ENCODE results near the gene ZNF598.
"Not testable (repeated sequence)": the region's sequence is repeated elsewhere in the genome, so short reads cannot be mapped to it uniquely, and the experiment has no call there.

ZNF598 gene

DNA sequence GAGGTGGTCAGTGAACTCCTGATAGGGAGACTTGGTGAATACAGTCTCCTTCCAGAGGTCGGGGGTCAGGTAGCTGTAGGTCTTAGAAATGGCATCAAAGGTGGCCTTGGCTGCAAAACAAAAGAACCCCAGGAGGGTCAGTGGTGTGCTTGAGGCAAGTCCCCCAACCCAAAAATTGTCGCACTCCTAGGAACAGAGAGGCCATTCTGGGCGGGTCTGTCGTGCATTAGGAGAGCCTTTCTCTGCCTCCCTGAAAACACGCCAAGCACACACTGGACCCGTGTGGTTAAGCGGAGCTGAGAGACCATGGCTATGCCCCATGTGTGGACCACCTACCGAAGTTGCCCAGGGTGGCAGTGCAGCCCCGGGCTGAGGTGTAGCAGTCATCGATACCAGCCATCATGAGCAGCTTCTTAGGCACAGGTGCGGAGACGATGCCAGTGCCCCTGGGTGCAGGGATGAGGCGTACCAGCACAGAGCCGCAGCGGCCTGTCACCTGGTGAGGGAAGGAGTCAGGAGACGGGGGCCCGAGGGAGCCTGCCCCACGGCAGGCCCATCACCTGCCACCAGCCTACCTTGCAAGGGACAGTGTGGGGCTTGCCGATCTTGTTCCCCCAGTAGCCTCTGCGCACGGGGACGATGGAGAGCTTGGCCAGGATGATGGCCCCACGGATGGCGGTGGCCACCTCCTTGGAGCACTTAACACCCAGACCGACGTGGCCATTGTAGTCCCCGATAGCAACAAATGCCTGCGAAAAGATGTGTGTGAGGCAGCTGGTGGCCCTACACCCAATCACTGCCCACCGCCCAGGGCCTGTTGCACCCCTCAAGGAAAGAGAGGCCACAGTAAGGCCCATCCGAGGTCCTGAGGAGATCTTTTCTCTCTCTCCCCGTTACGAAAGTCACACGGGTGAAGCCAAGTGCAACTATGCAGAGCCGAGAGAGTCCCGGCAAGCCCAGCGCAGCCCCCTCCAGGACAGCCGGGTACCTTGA is 47.2 kb downstream of the ZNF598 start:
- in situ Hi-C loops (cut with HindIII; ENCODE audit: low sequenced_read_pairs) = not testable (repeated sequence)

DNA sequence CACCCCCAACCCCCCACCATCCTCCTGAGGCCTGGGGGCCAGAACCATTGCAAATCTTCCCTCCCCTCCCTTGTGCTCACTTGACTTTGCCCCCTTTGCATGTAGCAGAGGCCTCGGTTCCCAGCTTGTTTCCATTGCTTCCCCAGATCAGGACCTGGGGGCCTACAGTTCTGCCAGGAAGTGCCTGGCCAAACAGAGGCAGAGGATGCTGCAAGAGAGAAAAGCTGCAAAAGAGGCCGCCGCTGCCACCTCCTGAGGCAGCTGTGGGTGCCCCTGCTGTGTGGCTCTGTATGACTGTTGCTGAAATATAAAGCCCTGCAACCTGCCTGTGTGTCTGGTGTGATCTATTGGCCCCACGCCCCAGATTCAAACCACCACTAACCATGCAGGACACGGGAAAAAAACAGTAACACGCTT is 48.0 kb downstream of the ZNF598 start:
- in situ Hi-C loops (cut with HindIII; ENCODE audit: low sequenced_read_pairs) = no loop called here

DNA sequence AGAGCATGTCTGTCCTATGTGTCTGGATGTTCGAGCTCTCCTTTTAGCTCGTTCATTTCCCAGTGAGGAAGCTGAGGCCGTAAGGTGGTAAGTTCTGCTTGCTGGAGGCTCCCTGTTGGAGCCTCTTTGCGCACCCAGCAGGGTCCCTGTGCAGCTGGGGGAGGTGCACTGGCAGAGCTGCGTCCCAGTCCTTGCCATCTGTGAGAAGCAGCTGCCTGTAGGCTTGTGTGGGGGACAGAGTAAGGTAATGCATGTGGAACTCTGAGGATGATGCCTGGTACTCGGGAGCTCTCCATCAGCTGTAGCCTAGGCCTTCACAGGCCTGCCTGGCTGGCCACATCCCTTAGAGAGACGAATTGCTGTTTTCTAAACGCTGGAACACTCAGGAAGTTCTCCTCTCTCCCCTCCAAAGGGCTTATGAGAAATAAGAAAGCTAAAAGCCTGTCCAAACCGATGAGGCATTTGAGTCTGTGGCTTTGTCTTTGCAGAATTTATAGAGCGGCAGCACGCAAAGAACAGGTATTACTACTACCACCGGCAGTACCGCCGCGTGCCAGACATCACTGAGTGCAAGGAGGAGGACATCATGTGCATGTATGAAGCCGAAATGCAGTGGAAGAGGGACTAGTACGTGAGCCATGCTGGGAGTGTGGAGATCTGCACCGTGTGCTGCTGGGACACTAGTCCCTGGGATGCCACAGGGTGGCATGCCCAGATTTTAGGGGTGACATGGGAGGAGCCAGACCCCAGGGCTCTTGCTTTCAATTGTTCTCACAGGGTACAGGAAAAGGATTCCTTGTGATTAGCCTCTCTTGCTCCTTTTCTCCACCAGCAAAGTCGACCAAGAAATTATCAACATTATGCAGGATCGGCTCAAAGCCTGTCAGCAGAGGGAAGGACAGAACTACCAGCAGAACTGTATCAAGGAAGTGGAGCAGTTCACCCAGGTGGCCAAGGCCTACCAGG is 48.7 kb downstream of the ZNF598 start:
- in situ Hi-C loops (cut with HindIII; ENCODE audit: low sequenced_read_pairs) = no loop called here

DNA sequence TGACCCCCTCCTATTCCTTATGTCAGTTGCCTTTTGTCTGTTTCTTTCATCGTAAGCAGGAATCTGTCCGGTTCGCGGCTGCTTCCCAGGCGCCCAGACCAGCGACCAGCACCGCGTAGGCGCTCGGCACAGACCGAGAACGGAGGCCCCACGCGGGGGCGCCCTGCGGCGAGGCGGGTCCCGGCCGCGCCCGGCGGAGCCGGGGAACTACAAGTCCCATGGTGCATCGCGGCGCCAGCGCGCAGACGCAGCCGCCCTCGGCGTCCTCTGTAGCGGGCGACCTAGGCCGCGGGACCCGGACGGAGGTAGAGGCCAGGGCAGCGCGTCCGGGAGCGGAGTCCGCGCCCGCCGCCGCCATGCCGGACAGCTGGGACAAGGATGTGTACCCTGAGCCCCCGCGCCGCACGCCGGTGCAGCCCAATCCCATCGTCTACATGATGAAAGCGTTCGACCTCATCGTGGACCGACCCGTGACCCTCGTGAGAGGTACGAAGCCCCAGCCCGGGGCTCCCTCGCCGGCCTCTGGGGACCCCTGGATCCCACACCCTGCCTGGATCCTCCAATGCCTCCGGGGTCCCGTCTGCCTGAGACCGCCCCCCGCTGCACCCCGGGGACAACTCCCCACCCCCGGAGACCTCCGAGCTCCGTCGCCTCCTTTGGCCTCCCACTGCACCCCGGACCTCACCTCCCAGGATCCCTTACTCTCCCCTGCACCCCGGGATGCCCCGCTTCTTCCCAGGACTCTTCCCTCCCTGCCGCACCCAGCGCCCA is 50.2 kb downstream of the ZNF598 start, which contains the start of gene NDUFB10:
Gene NDUFB10 (plus strand): TSS at position 270 of the 771 bp plus-strand sequence. CDS start 87 bp downstream, at position 357.
- in situ Hi-C loops (cut with HindIII; ENCODE audit: low sequenced_read_pairs) = loop anchor here (10.0 kb wide), 1 partner anchor 205 kb away; no protein-coding TSS in a partner anchor

DNA sequence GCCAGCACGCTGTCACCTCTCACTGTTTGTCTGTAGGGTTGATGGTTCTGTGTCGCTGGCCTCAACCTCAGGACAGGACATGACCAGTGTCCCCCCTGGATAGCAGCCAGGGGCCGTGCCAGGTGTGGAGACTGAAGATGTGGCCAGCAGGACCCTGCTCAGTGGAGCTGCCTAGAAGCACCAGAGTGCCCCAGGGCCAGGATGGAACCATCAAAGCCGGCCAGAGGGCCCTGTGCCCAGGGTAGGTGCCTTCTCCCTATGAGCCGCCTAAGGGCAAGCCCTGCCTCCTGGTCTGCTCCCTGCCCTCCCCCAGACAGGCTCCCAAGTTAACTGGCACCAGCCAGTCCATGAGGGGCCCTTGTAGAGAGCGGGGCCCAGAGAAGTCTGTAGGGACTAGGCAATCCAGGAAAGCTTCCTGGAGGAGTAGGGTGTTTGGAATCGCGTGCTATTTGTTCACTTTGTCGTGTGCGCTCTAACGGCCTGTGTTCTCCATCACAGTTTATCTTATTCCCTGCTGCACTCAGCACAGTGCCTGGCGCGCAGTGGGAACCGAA is 50.8 kb downstream of the ZNF598 start:
- in situ Hi-C loops (cut with HindIII; ENCODE audit: low sequenced_read_pairs) = loop anchor here (10.0 kb wide), 1 partner anchor 206 kb away; no protein-coding TSS in a partner anchor

DNA sequence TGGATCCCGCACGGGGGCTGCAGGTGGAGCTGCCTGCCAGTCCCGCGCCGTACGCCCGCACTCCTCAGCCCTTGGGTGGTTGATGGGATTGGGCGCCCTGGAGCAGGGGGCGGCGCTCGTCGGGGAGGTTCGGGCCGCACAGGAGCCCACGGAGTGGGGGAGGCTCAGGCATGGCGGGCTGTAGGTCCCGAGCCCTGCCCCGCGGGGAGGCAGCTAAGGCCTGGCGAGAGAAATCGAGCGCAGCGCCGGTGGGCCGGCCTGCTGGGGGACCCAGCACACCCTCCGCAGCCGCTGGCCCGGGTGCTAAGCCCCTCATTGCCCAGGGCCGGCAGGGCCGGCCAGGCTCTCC is 51.5 kb downstream of the ZNF598 start:
- in situ Hi-C loops (cut with HindIII; ENCODE audit: low sequenced_read_pairs) = loop anchor here (10.0 kb wide), 1 partner anchor 207 kb away; no protein-coding TSS in a partner anchor

DNA sequence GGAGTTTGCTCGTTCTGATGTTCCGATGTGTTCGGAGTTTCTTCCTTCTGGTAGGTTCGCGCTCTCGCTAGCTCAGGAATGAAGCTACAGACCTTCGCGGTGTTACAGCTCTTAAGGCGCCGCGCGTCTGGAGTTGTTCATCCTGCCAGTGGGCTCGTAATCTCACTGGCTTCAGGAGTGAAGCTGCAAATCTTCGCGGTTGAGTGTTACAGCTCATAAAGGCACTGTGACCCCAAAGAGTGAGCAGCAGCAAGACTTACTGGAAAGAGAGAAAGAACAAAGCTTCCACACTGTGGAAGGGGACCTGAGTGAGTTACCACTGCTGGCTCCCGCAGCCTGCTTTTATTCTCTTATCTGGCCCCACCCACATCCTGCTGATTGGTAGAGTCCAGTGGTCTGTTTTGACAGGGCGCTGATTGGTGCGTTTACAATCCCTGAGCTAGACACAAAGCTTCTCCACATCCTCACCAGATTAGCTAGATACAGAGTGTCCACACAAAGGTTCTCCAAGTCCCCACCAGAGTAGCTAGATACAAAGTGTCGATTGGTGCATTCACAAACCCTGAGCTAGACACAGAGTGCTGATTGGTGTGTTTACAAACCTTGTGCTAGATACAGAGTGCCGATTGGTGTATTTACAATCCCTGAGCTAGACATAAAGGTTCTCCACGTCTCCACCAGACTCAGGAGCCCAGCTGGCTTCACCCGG is 52.0 kb downstream of the ZNF598 start:
- in situ Hi-C loops (cut with HindIII; ENCODE audit: low sequenced_read_pairs) = loop anchor here (10.0 kb wide), 1 partner anchor 207 kb away; no protein-coding TSS in a partner anchor

DNA sequence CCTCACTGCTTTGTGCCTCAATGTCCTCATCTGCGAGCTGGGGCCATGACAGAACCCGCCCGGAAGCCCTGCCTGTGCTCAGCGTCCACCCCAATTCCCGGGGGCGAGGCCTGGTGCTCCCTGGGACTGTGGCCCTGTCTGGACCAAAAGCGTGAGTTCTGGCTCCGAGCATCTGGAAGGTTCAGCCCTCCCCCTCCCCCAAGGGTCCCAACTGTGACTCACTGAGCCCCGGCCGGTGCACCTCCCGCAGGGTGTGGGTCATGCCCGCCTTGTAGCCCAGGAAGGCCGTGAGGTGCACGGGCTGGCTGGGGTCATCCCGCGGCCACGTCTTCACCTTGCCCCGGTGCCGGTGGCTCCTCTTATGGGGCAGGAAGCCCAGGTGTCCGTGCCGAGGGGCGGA is 55.9 kb downstream of the ZNF598 start:
- in situ Hi-C loops (cut with HindIII; ENCODE audit: low sequenced_read_pairs) = loop anchor here (10.0 kb wide), 1 partner anchor 211 kb away; no protein-coding TSS in a partner anchor

DNA sequence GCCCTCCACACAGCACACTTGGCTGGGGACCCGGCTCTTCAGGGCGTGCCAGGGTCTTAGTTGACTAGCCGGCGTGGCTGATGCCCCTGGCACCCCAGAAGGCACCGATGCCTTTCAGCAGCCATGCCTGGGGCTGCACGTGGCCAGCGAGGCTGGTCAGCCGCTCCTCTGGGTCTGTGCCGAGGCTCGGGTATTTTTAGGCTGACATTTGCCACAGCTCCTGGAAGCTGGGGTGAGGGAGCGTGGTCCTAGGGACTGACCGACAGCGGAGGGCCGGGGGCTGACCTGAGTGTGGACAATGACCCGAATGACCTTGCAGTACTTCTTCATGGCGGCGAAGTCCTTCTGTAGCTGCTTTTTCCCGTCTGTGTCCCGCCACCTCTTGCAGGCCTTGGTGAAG is 59.1 kb downstream of the ZNF598 start:
- in situ Hi-C loops (cut with HindIII; ENCODE audit: low sequenced_read_pairs) = loop anchor here (10.0 kb wide), 1 partner anchor 214 kb away; no protein-coding TSS in a partner anchor

DNA sequence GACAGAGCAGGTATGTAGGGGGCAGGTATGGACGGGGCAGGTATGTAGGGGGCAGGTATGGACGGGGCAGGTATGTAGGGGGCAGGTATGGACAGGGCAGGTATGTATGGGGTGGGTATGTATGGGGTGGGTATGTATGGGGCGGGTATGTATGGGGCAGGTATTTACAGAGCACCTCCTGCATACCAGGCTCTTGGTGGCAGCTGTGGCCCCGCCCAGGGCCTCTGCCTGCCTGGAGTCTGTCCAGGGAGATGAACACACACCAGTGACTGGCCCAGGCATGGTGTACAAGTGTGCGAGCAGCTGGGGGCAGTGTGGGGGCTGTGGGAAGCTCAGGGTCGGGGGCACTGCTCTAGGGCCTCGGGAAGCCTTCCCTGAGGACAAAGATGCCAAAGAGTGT is 59.6 kb downstream of the ZNF598 start:
- in situ Hi-C loops (cut with HindIII; ENCODE audit: low sequenced_read_pairs) = loop anchor here (10.0 kb wide), 1 partner anchor 215 kb away; no protein-coding TSS in a partner anchor

DNA sequence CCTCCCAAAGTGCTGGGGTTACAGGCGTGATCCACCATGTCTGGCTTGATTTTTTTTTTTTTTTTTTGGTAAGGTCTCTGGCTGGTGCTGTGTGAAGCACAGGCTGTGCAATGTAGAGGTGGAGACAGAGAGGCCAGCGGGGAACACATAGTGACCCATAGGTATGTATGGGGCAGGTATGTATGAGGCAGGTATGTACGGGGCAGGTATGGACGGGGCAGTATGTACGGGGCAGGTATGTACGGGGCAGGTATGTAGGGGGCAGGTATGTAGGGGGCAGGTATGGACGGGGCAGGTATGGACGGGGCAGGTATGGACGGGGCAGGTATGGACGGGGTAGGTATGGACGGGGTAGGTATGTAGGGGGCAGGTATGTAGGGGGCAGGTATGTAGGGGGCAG is 60.1 kb downstream of the ZNF598 start:
- in situ Hi-C loops (cut with HindIII; ENCODE audit: low sequenced_read_pairs) = no loop called here

Data from endothelial cell of hepatic sinusoid (primary cell).